Measurements from ENCODE around the gene SNAP29.

SNAP29 gene

GRCh38 chr22:20912494-20912893 is 53.7 kb downstream of the SNAP29 start:
- no peak for TF ChIP-seq CTCF (IDR thresholded peaks at IDR 0.05; ENCODE audit: insufficient read depth, missing control alignments)
- FAIRE-seq, result no peak
- DNase-seq (ENCODE audit: insufficient read length, low spot score), result no peak

- peak; percentile 94 for DNase-seq (ENCODE audit: insufficient read length, low spot score)
- TF ChIP-seq CTCF (IDR thresholded peaks at IDR 0.05; ENCODE audit: insufficient read depth, missing control alignments), result peak; percentile 71
- no peak for FAIRE-seq
These were observed 58.4 kb downstream of the SNAP29 start, which contains the start of gene CRKL for GRCh38 chr22:20916916-20917810. TSS of gene CRKL (plus strand) at chr22:20917407. CDS start at chr22:20917935, 528 bp downstream.

- no peak for FAIRE-seq
- no peak for DNase-seq (ENCODE audit: insufficient read length, low spot score)
- no peak for TF ChIP-seq CTCF (IDR thresholded peaks at IDR 0.05; ENCODE audit: insufficient read depth, missing control alignments)
These were observed 59.9 kb downstream of the SNAP29 start for GRCh38 chr22:20918663-20919218.

- no peak for FAIRE-seq
- no peak for DNase-seq (ENCODE audit: insufficient read length, low spot score)
- TF ChIP-seq CTCF (IDR thresholded peaks at IDR 0.05; ENCODE audit: insufficient read depth, missing control alignments), result no peak
These were observed 60.9 kb downstream of the SNAP29 start for GRCh38 chr22:20919718-20920117.

GRCh38 chr22:20920881-20921203 is 62.0 kb downstream of the SNAP29 start:
- DNase-seq (ENCODE audit: insufficient read length, low spot score) (no peak), FAIRE-seq (no peak)
- TF ChIP-seq CTCF (IDR thresholded peaks at IDR 0.05; ENCODE audit: insufficient read depth, missing control alignments), result no peak

- DNase-seq (ENCODE audit: insufficient read length, low spot score) (no peak), FAIRE-seq (no peak)
- TF ChIP-seq CTCF (IDR thresholded peaks at IDR 0.05; ENCODE audit: insufficient read depth, missing control alignments), result no peak
These were observed 63.4 kb downstream of the SNAP29 start for GRCh38 chr22:20922141-20922751.
